ENCODE results near the gene NENF.

GRCh38 chr1:212432272-212432660 lies 454 bp upstream of the NENF start:
- no peak for TF ChIP-seq CTCF (IDR thresholded peaks at IDR 0.05)
- no peak for TF ChIP-seq EZH2 (IDR thresholded peaks at IDR 0.05; ENCODE audit: borderline replicate concordance, insufficient read depth, low read depth, low read length, poor library complexity, severe bottlenecking)
